ENCODE data around the gene MRPL12. TPM values are rescaled to one million over a fixed set of nuclear protein-coding genes. Genes with fewer than 3 reads are reported as not detected.
A peak's percentile ranks its signal among the peaks of the same experiment; 100 is the strongest.

The MRPL12 gene
- total and polyA plus RNA-seq, 2 of the 13 experiments (the other 11 are each of a cell fraction or from before 2014, with no cell fraction given) = 39.1 to 94.1 TPM

DNA sequence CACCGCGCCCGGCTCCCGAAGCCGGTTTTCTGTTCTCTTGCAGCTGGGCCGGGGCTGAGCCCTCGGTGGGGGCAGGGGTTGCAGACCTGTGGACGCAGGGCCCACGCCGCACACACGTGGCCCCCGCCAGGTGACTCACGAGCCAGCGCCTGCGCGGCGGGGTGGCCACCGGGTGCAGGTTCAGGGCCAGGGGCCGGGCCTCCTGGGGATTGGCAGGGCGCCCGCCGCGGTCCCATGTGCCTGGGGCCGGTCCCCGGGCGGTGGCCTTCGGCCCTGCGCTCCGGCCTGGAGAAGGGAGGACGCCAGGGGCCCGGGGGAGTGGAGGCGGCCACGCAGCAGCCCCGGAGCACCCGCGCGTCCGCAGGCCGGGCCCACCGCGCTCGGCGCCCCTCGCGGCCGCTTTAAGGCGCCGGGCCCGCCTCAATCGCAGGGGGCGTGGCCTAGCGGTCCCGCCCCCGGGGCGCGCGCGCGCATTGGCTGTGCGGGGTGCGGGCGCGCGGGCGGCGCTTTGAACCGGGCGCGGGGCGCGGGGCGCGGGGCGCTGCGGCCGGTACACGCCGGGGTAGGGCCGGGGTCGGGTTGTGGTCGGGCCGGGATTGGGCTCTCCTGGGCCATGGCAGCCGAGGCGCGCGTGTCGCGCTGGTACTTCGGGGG is 8.8 kb downstream of the MRPL12 start, which contains the start of gene SLC25A10 (continued):
- TF ChIP-seq ZFP41 (CRISPR knock-in tag; IDR thresholded peaks at IDR 0.05; ENCODE audit: borderline replicate concordance) = peak; percentile 99
- TF ChIP-seq, protein P1, sequence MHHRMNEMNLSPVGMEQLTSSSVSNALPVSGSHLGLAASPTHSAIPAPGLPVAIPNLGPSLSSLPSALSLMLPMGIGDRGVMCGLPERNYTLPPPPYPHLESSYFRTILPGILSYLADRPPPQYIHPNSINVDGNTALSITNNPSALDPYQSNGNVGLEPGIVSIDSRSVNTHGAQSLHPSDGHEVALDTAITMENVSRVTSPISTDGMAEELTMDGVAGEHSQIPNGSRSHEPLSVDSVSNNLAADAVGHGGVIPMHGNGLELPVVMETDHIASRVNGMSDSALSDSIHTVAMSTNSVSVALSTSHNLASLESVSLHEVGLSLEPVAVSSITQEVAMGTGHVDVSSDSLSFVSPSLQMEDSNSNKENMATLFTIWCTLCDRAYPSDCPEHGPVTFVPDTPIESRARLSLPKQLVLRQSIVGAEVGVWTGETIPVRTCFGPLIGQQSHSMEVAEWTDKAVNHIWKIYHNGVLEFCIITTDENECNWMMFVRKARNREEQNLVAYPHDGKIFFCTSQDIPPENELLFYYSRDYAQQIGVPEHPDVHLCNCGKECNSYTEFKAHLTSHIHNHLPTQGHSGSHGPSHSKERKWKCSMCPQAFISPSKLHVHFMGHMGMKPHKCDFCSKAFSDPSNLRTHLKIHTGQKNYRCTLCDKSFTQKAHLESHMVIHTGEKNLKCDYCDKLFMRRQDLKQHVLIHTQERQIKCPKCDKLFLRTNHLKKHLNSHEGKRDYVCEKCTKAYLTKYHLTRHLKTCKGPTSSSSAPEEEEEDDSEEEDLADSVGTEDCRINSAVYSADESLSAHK (CRISPR knock-in tag; IDR thresholded peaks at IDR 0.05; ENCODE audit: borderline replicate concordance) = peak; percentile 96
- no peak for TF ChIP-seq CCAR2 (optimal IDR thresholded peaks at IDR 0.05; ENCODE audit: low read depth, low read length)
- 0 out of 2 replicates have a peak, but pooled peaks have one; percentile 46 for TF ChIP-seq ZNF10 (CRISPR knock-in tag; IDR thresholded peaks at IDR 0.05; ENCODE audit: borderline replicate concordance, low read depth)
- TF ChIP-seq, protein P2, sequence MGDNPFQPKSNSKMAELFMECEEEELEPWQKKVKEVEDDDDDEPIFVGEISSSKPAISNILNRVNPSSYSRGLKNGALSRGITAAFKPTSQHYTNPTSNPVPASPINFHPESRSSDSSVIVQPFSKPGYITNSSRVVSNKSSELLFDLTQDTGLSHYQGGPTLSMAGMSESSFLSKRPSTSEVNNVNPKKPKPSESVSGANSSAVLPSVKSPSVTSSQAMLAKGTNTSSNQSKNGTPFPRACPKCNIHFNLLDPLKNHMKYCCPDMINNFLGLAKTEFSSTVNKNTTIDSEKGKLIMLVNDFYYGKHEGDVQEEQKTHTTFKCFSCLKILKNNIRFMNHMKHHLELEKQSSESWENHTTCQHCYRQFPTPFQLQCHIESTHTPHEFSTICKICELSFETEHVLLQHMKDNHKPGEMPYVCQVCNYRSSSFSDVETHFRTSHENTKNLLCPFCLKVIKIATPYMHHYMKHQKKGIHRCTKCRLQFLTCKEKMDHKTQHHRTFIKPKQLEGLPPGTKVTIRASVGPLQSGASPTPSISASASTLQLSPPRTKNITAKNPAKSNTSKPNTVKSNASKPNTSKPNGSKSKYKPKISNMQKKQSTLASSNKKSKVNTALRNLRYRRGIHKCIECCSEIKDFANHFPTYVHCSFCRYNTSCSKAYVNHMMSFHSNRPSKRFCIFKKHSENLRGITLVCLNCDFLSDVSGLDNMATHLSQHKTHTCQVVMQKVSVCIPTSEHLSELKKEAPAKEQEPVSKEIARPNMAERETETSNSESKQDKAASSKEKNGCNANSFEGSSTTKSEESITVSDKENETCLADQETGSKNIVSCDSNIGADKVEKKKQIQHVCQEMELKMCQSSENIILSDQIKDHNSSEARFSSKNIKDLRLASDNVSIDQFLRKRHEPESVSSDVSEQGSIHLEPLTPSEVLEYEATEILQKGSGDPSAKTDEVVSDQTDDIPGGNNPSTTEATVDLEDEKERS (CRISPR knock-in tag; IDR thresholded peaks at IDR 0.05) = peak; percentile 88
- TF ChIP-seq, protein P3, sequence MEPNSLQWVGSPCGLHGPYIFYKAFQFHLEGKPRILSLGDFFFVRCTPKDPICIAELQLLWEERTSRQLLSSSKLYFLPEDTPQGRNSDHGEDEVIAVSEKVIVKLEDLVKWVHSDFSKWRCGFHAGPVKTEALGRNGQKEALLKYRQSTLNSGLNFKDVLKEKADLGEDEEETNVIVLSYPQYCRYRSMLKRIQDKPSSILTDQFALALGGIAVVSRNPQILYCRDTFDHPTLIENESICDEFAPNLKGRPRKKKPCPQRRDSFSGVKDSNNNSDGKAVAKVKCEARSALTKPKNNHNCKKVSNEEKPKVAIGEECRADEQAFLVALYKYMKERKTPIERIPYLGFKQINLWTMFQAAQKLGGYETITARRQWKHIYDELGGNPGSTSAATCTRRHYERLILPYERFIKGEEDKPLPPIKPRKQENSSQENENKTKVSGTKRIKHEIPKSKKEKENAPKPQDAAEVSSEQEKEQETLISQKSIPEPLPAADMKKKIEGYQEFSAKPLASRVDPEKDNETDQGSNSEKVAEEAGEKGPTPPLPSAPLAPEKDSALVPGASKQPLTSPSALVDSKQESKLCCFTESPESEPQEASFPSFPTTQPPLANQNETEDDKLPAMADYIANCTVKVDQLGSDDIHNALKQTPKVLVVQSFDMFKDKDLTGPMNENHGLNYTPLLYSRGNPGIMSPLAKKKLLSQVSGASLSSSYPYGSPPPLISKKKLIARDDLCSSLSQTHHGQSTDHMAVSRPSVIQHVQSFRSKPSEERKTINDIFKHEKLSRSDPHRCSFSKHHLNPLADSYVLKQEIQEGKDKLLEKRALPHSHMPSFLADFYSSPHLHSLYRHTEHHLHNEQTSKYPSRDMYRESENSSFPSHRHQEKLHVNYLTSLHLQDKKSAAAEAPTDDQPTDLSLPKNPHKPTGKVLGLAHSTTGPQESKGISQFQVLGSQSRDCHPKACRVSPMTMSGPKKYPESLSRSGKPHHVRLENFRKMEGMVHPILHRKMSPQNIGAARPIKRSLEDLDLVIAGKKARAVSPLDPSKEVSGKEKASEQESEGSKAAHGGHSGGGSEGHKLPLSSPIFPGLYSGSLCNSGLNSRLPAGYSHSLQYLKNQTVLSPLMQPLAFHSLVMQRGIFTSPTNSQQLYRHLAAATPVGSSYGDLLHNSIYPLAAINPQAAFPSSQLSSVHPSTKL (CRISPR knock-in tag; IDR thresholded peaks at IDR 0.05) = peak; percentile 90
- TF ChIP-seq HNF4G (IDR thresholded peaks at IDR 0.05; ENCODE audit: borderline replicate concordance, low read depth, low read length) = peak; percentile 44; the same call in 1 of the 2 replicates
- peak; percentile 90; the same call in 1 of the 2 replicates for TF ChIP-seq HNF4G (CRISPR knock-in tag; IDR thresholded peaks at IDR 0.05; ENCODE audit: borderline replicate concordance, low read depth)
- TF ChIP-seq, protein P4, sequence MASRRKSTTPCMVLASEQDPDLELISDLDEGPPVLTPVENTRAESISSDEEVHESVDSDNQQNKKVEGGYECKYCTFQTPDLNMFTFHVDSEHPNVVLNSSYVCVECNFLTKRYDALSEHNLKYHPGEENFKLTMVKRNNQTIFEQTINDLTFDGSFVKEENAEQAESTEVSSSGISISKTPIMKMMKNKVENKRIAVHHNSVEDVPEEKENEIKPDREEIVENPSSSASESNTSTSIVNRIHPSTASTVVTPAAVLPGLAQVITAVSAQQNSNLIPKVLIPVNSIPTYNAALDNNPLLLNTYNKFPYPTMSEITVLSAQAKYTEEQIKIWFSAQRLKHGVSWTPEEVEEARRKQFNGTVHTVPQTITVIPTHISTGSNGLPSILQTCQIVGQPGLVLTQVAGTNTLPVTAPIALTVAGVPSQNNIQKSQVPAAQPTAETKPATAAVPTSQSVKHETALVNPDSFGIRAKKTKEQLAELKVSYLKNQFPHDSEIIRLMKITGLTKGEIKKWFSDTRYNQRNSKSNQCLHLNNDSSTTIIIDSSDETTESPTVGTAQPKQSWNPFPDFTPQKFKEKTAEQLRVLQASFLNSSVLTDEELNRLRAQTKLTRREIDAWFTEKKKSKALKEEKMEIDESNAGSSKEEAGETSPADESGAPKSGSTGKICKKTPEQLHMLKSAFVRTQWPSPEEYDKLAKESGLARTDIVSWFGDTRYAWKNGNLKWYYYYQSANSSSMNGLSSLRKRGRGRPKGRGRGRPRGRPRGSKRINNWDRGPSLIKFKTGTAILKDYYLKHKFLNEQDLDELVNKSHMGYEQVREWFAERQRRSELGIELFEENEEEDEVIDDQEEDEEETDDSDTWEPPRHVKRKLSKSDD (CRISPR knock-in tag; IDR thresholded peaks at IDR 0.05; ENCODE audit: low read depth) = peak; percentile 90
- TF ChIP-seq, protein P5, sequence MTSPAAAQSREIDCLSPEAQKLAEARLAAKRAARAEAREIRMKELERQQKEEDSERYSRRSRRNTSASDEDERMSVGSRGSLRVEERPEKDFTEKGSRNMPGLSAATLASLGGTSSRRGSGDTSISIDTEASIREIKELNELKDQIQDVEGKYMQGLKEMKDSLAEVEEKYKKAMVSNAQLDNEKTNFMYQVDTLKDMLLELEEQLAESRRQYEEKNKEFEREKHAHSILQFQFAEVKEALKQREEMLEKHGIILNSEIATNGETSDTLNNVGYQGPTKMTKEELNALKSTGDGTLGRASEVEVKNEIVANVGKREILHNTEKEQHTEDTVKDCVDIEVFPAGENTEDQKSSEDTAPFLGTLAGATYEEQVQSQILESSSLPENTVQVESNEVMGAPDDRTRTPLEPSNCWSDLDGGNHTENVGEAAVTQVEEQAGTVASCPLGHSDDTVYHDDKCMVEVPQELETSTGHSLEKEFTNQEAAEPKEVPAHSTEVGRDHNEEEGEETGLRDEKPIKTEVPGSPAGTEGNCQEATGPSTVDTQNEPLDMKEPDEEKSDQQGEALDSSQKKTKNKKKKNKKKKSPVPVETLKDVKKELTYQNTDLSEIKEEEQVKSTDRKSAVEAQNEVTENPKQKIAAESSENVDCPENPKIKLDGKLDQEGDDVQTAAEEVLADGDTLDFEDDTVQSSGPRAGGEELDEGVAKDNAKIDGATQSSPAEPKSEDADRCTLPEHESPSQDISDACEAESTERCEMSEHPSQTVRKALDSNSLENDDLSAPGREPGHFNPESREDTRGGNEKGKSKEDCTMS (CRISPR knock-in tag; conservative IDR thresholded peaks at IDR 0.05) = peak; percentile 91; the same call in 1 of the 2 replicates
- TF ChIP-seq NR2F6 (IDR thresholded peaks at IDR 0.05) = peak; percentile 40
- TF ChIP-seq NR2F6 (CRISPR knock-in tag; IDR thresholded peaks at IDR 0.05) = peak; percentile 91
- peak; percentile 96 for TF ChIP-seq NRL (CRISPR knock-in tag; IDR thresholded peaks at IDR 0.05; ENCODE audit: borderline replicate concordance)

Measured in HepG2 (cell line).